Activated naive CD4-positive, alpha-beta T cell treated with Interleukin-2 at 50 U/mL for 16 hours (primary cell): ENCODE measurements around the gene GLDC.

Experiments used
- DNase-seq: peaks from one replicate; pipeline ENCODE4 v3.0.0-alpha.2; 2020

Gene GLDC

DNA sequence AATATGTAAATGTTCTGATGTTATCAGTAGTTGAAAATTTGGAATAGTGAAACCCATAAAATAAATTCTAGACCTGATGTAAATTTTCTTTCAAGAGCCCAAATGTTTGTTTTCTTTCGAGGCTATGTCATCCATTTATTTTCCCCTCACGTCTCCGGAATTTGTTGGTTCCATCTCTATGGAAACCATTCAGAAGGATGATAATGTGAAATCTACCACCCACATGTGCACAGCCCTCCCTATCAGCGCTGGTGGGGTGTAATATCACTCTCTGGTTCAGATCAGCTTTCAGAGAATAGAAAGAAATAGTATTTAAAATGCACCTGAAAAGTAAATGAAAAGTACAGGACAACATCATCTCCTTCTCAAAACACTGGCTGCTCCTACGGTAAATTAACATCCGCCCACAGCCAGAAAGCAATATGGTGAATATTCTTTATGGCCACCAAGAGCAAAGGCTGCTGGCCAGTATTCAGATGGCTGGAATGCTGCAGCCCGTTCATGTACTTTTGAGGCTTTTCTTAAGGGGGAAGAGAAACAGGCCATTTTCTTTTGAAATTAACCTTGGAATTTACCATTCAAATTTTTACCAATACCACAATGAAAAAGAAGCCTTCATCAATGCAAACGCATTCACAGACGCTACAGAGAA, 28.5 kb downstream of the GLDC start:
- DNase-seq: no peak

DNA sequence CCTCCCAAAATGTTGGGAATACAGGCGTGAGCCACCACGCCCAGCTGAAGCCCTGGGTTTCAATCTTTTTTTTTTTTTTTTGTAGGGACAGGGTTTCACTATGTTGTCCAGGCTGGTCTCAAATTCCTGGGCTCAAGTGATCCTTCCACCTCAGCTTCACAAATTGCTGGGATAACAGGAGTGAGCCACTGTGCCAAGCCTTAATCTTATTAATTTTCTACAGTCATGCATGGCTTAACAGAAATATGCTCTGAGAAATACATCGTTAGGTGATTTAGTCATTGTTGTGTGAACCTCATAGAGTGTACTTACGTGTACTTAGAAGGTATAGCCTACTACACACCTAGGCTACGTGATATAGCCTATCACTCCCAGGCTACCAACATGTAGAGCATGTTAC, 31.0 kb downstream of the GLDC start:
- DNase-seq: no peak

DNA sequence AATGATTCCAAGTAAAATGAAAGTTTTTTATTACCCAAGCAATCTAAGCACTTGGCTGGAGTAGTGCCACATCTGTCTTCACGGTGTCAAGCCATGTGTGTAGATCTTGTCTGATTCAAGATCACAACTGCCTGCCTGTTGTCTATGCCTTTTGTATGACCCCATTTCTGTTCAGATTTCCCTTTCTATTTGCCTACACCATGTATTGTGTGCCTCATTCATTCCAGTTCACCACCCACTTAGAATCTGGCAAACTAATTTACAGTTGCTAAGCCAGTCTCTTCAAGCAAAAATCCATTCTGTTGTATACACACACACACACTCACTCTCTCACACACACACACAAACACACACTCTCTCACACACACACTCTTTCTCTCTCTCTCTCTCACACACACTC, 33.7 kb downstream of the GLDC start:
- DNase-seq: no peak

DNA sequence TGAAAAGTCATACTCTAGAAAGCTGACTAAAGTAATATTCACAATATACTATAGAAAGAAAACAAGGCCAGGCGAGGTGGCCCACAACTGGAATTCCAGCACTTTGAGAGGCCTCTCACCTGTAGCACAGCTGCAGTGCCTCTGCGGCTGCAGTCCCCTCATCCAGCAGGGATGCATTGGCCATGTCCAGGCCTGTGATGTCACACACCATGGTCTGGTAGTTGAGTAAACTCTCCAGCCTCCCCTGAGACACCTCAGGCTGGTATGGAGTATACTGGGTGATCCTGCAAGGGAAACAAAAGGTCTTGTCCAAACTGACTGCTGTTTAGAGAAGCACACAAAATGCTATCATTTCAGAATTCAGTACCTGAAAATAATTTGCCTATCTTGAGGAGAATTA, 35.5 kb downstream of the GLDC start:
- no peak for DNase-seq

DNA sequence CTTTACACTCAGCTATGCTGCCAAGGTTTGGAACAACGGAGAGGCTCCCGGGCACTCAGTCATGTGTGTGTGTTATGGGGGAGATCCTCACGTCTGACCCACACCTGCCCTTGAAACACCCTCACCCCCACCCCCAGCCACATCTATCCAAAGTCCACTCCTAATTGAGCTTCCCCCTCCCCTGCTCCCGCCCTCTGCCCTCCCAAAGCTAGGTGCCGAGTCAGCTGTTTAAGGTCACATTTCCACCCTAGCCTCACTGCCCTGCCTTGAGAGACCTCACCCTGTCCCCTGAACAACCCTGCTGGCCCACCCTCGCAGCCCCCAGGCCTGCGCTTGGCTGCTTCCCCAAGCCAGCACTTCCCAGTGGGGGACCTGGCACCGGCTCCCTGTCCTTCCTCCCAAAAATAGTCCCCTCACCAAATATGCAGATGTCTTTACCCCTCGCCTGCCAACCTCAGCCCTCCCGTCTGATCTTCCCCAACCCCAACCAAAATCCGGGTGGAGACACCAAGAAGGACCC, 36.0 kb downstream of the GLDC start:
- DNase-seq: no peak

DNA sequence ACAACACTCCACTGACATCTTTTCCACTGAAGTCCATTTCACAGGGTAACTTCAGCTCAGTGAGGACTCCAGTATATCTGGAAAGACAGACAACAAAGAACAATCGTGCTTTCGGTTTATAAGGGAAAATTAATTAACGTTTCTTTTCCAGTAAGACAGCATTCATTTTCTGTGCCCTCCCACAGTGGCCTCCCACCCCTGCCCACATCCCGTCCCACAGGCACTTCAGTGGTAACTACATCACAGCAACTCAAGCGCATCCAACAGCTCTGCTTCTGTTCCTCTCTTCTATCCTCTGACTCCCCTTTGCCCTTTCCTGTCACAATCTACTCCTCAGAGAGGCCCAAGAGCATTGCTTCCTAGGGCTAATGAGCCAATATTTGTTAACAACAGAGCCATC, 40.3 kb downstream of the GLDC start:
- DNase-seq: peak; percentile 14

DNA sequence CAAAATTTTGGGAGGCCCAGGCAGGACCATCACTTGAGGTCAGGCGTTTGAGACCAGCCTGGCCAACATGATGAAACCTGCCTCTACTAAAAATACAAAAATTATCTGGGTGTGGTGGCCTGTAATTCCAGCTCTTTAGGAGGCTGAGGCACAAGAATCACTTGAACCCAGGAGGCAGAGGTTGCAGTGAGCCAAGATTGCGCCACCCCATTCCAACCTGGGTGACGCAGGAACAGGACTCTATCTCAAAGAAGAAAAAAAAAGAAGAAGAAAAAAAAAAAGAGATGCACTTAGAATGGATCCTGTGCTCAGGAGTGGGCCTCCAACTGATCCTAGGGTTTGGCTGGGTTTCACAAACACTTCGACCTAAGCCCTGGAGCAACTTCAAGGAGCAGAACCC, 45.1 kb downstream of the GLDC start:
- DNase-seq: no peak

DNA sequence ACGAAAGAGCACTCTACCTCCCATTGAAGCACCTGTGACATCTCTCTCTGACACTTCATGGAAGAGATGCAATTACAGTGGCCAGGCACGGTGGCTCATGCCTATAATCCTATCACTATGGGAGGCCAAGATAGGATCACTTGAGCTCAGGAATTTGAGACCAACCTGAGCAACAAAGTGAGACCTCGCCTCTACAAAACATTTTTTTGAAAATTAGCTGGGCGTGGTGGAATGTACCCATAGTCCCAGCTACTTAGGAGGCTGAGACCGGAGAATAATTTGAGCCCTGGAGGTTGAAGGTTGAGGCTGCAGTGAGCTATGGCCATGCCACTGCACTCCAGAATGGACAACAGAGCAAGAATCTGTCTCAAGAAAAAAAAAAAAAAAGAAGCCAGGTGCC, 45.5 kb downstream of the GLDC start:
- DNase-seq: no peak

DNA sequence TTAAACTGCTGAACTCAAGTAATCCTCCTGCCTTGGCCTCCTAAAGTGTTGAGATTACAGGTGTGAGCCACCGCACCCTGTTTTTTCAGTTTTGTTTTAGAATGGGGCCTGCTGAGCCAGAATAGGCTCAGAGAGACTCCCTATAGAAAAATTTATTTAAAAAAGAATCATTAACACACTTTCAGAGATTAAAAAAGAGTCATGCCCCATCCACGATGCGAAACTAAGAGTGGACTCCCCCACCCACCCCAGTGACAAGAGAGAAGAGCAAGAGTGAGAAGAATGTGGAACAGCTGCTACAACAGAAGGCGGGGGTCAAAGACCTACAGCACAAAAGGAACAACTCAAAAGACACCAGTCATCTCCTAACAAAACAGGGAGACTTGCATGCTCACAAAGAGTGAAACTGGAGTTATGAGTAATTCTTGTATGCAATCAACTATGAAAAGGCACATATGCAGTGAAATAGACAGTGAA, 47.2 kb downstream of the GLDC start:
- peak; percentile 47 for DNase-seq

DNA sequence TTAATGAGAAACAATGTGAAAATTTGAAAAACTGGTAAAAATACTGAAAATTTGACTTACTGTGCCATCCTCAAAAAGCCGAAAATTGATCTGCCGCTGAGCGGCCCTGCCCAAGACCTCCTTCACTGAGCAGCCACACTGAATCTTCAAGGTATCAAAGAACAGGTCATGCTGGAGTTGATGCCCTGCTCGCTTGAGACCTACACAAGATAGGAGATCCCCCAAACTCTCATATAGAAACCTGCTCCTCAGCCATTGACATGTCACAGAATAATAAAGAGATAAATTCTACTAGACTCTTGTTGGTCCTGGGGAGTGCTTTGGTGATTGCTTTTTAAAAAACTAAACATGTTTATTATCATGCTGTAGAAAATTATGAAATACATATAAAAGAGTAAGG, 52.7 kb downstream of the GLDC start:
- DNase-seq: no peak

DNA sequence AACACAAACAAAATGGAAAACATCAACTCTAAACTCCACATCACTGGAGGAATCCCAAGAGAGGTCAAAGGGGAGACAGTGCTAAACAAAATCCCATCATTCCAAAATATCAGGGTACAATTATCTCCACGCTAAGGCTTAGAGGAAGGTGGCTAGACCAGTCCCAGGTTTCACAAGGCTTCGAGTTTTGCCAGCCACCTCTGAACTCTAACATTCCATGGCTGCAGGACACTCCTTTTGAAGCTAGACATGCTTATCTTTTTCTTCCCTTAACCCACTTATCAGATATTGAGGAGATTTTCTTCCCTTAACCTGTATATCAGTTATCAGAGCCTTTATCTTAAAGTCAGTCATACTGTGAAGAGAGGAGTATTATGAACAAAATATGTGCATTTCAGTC, 53.3 kb downstream of the GLDC start:
- DNase-seq: no peak

DNA sequence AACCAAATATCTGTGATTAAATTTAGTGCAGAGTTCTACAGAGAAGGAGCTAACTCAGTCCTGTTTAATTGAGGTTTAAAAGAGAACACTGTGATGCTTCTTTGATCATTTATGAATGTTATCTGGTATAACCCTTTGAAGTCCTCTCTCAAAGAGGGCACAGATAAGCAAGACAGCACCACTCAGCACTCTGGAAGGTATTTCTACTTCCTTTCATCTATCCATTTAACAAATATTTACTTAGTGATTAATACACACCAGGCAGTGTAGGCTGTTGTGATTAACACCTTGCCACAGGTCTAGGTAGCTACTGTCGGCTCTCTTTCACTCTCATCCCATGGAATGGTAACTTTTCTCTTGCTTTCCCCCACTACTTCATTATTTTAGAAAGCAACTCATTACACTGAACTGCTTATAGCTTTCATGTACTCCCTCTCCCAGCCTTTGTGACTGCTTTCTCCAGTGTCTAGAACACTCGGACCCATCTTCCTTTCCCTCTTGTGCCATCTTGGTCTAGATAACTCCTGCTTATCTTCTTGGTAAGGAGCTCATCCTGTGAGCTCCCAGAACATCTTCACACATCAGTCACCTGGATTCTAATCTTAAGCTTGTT, 54.7 kb downstream of the GLDC start:
- no peak for DNase-seq

DNA sequence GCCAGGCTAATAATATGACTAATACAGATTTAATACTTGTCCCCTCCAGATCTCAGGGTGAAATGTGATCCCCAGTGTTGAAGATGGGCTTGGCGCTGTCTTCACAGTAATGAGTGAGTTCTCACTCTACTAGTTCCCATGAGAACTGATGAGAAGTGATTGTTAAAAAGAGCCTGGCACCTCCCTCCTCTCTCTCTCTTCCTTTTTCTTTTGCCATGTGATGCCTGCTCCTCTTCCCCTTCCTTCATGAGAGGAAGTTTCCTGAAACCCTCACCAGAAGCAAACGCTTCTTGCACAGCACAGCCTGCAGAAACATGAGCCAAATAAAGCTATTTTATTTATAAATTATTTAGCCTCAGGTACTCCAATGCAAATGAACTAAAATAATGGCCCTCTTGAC, 55.2 kb downstream of the GLDC start:
- DNase-seq: no peak

DNA sequence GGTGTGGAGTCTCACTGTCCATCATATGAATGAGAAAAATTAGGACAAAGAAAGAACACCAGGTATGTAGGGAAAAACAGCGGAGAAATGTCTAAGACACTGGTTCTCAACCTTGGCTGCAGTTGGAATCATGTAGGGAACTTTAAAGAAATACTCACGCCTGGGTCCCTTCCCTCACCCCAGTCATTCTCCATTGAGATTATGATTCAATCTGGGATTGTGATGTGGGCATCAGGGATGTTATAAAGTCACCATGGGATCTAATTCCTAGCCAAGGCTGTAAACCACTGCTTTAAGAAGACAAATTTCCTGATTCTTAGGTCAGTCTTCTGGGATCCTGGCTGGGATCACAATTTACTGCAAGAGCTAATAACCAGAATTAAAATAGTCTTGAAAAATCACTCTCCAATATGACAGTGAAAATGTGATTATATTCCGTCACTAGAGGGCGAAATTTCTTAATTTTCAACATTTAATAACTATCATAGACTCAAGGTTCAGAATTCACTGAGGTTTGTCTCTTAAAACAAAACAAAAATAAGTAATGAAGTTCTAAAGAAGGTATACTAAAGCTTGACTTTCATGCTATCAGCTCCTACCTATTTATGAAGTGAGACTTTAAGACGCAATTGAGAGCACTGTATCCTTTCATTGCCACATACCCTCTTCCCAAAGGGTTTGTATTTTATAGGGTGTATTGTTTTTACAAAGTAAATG, 60.5 kb downstream of the GLDC start:
- DNase-seq: no peak

DNA sequence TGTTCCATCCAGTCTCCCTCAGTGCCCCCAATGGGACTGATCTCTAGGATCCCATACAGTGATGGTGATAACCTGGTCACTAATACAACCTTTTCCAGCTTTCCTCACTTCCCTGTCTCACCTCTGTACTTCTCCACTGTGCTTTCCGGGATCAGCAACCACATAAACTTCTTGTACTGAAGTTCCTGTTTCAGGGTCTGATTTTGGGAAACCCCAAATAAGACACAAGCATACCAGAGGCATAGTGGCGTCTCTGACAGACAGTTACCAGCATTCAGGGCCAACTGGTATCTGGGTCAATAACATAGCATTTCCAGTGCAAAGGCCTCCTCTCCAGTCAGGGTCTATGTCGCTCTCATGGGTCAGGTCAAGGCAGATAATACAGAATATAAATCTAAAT, 64.3 kb downstream of the GLDC start:
- DNase-seq: no peak

DNA sequence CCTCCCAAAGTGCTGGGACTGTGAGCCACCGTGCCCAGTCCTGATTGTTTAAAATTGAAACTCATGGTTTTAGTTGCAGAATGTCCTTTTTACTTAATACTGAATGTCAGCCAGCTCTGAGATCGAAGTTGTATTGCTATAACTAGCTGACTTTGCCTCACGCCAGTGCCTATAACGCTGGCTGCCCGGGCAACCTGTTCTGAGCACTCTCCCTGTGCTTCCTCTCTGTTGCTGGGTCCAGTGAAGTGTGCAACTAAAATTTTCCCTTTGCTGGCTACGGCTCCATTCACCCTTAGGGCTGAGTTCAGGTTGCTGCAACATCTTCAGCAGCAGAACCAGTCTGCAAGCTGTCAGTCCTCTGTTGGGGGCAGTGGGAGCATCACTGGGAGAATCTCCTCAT, 65.9 kb downstream of the GLDC start:
- no peak for DNase-seq

DNA sequence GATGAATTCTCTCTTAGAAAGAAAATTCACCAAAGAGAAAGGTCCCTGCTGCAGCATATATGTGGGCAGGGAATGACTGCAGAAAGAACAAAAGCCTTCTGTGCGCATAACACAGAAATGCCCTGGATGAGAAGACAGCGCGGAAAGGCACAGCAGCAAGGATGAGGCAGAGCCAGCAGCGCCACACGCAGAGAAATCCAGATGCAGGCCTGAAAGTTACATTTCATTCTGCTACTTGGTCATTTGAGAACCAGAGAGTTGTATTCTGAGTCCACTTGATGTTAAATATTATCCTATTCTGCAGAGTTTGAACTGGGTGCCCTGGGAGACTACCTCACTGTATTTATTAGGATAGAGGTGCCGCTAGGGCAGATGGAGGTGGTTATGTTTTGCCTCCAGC, 68.5 kb downstream of the GLDC start:
- no peak for DNase-seq

DNA sequence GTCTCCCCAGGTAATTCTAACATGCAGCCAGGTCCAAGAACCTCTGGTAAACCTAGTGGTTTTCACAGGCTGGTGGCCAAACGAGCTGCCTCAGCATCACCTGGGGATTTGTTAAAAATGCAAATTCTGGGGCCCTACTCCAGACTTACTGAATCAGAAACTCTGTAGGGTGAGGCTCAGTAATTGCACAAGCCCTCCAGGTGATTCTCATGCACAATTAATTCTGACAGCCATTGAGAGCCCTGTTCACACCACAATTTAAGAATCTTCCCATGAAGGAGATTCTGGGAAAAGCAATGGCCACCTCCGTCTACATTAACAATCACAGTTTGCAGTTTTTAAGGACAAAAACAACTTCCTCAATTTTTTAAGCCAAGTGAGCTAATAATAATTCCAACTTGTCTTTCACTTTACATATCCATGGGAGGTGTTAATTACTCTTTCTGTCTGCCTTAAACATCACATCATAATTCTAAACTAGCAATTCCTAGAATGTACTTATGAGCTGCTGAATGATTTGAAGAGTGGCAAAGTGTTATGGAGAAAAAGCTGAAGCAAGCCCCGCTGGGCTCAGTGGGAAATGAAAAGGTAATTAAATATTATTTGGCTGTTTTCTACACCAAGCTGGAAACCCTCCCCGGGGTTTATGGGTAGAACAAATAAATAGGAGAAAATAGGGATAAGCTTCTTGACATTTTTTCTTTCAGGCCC, 70.0 kb downstream of the GLDC start:
- DNase-seq: no peak

DNA sequence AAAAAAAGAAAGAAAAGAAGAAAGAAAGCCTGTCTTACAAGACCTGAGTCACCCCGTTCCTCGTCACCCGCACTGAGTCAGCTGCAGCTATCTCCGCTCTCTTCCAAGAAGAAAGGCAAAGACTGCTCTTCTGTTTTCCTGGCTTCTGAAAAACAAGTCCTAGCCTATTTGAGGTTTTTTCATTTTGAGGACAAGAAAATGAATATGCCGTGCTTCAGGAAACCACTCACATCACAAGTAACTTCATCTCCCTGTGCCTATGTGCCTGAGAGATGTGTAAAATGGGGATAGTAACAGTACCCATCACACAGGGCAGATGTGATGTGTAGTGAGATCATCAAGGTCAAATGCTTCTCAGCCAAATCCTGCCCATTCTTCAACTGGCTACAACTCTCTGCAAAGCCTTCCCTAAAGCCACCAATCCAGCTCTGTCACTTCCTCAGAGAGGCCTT, 78.4 kb downstream of the GLDC start:
- DNase-seq: peak; percentile 49

DNA sequence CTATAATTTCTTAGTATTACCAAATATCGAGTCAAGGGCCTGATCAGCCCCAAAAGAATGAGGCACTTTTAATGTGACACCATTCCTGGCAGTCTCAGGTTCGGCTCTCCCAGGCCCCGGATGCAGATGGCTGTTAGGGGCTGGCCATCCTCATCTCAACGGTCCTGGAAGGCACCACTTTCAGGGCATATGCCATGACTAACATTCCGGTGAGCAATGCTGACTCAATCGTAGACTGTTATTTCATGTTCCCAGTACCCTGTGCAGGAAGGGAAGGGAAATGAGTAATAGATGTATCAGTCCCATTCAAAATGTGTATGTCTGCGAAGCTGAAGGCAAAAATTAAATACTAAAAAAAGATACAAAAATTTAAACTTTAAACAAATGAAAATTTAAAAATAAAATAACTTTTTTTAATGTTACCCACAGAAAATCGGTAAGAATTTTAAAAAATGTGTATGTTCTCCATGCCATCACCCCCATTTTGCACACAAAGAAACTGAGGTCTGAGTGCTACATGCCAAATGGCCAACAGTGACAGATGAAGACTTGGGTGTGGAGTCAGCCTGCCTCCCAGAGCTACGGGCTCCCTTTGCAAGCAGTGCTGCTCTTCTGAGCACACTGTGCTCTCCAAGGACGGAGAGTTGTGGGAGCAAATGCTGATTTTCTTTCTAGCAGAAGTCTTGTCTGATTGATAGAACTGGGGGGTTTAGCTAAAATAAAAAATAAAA, 79.0 kb downstream of the GLDC start:
- peak; percentile 60 for DNase-seq

DNA sequence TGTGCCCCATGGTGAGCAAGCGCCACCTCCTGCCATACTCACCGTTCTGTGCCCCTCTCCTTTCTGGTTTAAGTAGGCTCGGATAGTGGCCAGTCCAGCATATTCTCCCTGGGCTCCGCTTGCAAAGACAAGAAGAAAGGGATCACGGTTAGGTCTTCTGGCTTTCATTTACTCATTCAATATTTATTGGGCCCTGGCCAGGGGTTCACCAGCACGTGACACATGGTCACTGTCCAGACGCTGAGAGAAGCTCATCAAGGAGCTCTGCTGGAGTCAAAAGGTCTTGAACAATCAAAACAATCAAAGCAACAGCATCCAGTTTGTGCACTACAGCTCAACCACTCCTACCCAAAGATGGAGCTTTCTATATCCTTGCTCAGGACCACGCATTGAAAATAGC, 80.2 kb downstream of the GLDC start:
- DNase-seq: no peak

DNA sequence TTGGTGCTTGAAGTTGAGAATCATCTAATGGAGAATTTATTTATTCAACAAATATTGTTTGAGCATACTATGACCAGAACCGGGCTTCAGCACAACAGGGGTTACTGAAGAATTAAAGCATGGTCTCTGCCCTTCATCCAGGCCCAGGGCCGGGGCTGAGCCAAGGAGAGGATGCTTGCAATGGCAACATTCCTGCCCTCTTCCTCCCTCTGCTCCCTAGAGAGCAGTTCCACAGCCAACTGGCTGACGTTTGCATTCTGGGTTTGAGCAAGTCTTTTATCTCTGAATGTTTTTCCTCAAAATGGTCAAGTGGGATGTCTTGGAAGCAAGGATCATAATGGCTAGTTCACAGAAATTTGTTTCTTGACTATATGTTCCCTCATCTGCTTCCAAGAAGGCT, 80.7 kb downstream of the GLDC start:
- DNase-seq: no peak

DNA sequence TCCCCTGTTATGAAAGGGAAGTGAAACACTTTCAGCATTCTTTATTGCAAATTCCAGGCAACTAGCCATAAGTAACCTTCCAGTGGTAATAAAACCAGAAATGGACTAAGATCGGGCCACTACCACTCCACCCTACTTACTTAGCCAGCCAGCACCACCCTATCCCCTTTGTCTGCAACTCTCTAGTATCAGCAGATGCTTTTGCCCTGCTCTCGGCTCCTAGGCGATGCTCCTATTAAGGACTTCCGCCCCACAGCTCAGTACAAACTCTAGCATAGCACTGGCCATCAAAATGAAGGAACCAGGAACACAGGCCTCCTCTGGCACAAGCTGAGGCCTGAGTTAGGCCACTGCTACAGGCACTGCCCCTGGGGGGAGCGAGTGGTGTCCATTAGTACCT, 81.2 kb downstream of the GLDC start:
- DNase-seq: no peak
